Right lung (tissue), 5 donors: ENCODE measurements around the gene NOS1AP. TPM values are rescaled to one million over a fixed set of nuclear protein-coding genes. Genes with fewer than 3 reads are reported as not detected.
A peak's percentile ranks its signal among the peaks of the same experiment; 100 is the strongest.

Source experiments
- DNase-seq, 2 donors: peaks; one replicate each; pipeline ENCODE4 v3.0.0-alpha.2; 2013
- polyA plus RNA-seq, 5 donors: library from polyadenylated mRNA; unstranded; fragments of 120-200 nt; gene quantifications; one replicate each; pipeline versions ENCODE4 v1.2.1 to v1.2.3, GENCODE V29; 2013; ENCODE audit warnings: inconsistent platforms in 1 of 5, low replicate concordance in 1 of 5; ENCODE audit not compliant: insufficient read length in 5 of 5, insufficient read depth in 1 of 5

The NOS1AP gene
- polyA plus RNA-seq, 5 donors, result 2.0 to 3.2 (median 2.8) TPM

DNA sequence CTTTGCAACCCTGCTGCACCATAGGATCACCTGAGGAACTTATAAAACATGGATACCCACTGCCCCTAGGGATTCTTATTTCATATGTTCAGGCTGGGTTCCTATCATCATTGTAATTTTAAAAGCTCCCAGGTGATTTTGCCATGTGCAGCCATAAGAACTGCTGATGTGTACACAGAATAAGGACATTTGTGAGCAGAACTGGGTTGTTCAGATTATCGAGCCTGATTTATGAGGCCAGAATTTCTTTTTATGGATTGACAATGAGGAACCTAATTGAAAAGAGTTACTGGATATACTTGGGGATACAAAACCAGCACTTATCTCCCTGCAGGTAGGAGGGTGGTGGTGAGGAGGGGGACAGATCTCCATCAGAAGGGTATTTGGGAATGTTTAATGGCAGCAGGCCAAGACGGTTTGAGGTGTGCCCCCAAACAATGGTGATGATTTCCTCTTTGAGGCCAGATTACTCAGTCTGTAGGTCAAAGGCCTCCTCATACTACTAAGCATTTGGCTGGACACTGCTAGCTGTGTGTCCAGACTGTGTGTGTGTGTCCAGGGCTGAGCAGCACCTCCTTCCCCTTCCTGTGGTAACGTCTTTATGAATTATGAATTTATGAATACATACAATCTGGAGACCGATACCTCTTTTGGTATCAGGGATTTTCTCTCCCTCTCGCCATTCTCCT lies 18.9 kb downstream of the NOS1AP start:
- DNase-seq, result no peak

DNA sequence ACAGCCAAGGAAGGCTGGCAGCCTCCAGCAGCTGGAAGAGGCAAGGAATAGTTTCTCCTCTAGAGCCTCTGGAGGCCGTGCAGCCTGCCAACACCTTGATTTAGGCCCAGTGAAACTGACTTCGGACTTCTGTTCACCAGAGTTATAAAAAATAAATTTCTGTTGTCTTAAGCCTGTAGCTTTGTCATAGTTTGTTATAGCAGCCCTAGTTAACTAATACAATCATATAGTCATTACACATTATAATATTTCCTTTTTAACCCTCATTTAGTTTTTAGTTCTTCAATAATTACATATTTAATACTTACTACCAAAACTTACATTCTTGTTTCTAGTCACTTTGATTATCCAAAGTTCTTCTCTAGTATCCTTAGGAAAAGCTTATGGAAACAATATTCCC lies 20.3 kb downstream of the NOS1AP start:
- DNase-seq, result no peak

- DNase-seq, result no peak
Measured at GRCh38 chr1:162090378-162090777, 20.9 kb downstream of the NOS1AP start.

DNA sequence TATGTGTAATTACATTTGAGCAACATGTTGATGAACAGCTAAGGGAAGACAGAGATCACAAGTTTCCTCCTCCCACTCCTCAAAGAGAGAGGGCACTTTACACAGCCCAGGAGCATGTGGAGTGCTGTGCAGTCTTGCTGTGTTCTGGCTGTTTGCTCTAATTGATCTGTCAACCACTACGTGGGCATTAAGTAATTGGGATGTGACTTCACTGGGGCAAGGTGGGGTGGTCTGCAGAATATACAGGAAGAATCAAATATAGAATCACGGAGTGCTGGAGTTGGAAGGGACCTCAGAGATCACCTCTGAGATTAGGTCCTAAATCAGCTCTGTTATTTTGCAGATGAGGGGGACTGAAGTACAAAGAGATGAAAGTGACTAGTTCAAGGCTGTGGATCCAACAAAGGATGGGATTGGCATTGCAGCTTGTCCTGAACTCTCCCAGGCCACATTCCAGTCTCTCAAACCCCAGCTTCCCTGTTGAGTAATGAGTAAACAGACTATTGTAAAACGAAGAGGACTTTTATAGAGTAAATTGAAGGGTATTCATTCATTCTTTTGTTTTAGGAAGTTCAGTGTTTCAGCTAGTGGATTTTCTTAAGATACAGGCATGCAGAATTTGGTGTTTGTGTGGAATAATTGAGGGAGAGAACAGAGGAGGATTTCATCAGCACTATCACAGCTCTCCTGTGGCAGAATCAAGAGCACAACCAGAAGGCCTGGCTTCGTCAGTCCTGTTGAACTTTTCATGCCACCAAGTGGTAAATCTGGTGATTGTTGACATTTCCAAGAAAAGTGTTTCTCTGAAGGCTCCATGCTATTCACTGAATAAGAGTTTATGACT lies 22.4 kb downstream of the NOS1AP start:
- no peak for DNase-seq

GRCh38 chr1:162093095-162093494 lies 23.6 kb downstream of the NOS1AP start:
- no peak for DNase-seq

DNA sequence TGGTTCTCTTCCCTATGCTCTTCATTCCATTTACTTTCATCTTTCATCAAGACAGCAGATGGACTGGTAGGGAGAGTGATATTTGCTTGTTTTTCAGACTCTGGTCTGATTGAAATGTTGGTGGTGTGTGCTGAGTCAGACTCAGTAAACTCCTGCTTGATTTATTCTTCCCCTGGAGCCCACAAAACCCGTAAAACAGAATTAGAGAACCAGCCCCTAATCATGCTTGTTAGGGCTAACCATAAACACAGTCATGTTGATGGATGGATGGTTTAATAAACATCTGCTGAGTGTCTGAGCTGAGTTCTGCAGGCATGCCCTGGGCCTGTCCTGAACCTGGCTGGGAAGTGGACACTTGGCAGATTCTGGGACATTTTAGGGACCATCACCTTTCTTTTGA lies 24.8 kb downstream of the NOS1AP start:
- no peak for DNase-seq

DNA sequence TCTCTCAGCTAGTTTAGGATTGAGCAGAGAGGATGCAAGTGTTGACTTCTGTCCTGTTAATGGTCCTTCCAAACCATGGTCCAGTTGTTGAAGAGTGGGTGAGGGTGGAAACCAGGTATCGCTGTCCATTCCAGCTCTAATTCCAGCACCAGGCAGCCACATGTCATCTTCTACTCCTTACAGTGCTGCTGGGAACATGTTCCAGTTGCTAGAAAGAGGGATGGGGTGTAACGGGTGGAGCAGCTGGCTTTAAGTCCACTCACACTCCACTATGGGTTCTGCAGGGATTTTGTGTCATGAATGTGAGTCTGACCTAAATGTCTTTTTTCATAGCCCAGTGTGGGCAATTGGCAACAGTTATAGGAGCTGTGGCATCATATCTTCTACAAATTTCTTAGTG lies 25.2 kb downstream of the NOS1AP start:
- no peak for DNase-seq

GRCh38 chr1:162107911-162108310 lies 38.4 kb downstream of the NOS1AP start:
- no peak for DNase-seq

DNA sequence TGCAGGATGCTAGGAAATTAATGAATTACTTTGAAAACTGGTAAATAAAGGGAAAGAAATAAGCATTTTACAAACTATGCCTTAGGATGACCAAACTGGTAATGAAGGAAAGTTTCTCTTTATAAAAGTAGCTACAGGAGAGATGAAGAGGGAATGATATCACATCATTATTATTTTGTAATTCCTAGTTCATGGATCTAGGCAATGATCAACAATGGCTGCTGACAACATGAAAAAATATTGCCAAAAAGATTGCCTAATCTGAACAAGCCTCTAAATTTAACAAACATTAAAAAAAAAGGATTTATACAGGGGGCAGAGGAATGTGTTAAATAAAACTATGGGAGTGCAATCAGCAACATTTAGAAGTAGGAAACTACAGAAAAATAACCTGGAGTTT lies 38.9 kb downstream of the NOS1AP start:
- DNase-seq, result peak in 1 of 2 donors; percentile 12

DNA sequence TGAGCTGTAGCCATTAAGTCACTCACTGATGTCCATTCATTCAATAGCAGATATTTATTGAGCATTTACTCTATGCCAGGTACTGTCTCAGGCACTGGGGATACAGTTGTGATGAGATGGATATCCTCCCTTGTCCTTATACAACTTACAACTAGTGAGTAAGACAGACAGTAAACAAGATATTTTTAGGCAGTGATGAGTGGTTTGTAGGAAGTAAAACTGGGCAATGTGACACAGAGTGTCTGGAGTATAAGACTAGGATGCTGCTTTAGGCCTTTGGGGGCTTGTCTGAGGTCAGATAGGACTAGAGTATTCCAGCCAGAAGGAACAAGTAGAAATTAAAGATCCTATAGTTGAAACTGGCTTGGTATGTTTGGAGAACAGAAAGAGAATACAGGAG lies 41.4 kb downstream of the NOS1AP start:
- DNase-seq, result no peak

GRCh38 chr1:162111572-162111971 lies 42.1 kb downstream of the NOS1AP start:
- no peak for DNase-seq

DNA sequence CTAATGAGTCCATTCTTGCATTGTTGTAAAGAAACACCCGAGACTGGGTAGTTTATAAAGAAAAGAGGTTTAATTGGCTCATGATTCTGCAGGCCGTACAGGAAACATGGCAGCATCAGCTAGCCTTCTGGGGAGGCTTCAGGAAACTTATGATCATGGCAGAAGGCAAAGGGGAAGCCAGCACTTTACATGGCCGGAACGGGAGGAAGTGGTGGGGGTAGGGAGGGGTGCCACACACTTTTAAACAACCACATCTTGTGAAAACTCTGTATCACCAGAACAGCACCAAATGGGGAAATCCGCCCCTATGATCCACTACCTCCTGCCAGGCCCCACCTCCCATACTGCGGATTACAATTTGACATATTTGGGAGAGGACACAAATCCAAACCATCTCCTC lies 43.9 kb downstream of the NOS1AP start:
- DNase-seq, result no peak

GRCh38 chr1:162117039-162117774 lies 47.7 kb downstream of the NOS1AP start:
- no peak for DNase-seq

GRCh38 chr1:162118063-162118462 lies 48.6 kb downstream of the NOS1AP start:
- DNase-seq, result no peak

DNA sequence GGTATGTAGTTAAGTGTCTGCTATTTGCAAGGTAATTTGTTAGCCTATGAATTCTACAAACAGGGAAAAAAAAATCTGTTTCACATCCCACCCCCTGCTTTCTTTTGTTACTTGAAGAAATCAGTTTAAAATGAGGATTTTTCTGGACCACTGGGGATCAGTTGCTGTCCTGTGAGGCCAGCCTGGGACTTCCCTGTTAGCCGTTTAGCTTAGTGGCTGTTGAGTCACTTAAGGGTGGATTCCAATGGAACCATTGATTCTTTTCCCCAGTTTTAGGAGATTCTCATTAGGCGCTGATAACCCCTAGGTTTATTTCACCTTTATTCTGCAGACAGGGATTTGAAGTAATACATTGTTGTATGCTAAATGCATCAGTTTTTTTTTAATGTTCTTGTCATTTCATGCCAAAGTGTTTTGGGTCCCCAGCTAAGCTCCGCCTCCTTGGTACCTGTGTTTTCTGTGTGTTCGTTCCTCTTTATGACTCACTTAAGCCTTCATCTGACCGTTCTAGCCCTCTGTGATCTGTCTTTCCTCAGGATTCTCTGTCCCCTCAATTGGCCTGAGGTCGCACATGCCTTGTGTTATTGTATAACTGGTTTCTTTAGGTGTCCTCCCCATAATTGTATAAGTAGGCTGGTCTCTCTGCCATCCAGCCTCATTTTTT lies 59.3 kb downstream of the NOS1AP start:
- DNase-seq, result no peak

GRCh38 chr1:162130308-162130707 lies 60.8 kb downstream of the NOS1AP start:
- DNase-seq, result no peak

DNA sequence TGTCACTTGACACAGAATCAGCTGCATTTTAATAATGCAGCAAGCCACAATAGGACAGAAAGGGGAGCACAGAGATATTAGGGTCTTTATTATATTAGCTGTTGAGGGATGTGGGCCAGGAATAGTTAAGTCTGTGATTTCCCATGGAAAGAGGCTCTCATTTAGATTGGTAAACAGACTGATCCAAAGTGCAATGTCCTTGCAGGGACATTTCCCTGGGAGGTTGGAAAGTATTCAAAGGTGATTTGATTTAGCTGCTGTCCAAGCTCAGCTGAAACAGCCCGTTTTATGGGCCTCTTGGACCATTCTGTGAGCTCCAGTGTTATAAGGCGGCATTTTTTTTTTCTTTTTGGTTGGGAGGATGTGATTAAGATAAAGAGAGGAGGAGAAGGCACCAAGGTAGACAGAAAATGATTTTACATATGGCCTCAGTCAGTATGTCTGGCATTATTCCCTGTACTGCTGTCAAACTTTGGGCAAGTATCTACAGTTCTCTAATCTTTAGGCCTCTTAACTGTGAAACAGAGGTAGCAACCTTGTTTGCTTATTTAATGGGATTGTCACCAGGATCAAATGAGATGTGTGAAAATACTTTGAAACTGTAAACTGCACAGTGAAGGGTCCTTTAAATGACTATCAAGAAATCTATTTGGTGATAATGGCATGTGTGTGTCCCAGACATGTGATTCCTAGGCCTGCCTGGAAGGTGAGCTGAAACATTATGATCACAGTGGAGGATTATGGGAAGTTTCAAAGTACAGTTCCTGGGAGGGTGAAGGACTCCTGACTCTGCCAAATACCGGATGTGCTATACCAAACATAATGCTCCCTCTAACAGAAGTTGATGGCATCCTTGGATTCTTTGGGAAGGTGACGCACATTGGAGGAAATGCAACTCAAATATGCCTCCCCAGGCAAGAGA lies 62.2 kb downstream of the NOS1AP start:
- no peak for DNase-seq

- DNase-seq, result no peak
Measured at GRCh38 chr1:162133566-162133965, 64.1 kb downstream of the NOS1AP start.

DNA sequence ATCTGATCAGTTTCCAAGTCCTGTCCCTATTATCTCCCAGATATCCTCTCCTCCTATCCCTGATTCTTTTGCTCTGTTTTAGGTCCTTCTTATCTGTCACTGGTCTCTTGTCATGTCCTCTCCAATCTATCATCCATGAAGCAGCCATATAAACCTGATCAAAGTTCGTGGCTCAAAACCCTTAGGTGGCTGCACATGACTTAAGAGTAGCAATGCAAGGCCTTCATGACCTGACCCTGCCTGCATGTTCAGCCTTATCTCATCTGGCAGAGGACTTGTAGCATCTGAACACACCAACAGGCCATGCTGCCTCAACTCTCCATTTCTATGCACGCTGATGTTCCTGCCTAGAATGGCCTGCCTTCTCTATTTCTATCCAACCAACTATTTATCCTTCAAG lies 65.2 kb downstream of the NOS1AP start:
- DNase-seq, result no peak

- DNase-seq, result no peak
Measured at GRCh38 chr1:162135271-162135775, 65.8 kb downstream of the NOS1AP start.

GRCh38 chr1:162136760-162137159 lies 67.3 kb downstream of the NOS1AP start:
- DNase-seq, result no peak
